NCI-H510A (cell line): ENCODE data around the gene FGFRL1.
"Not testable (repeated sequence)": the region's sequence is repeated elsewhere in the genome, so short reads cannot be mapped to it uniquely, and the experiment has no call there.

Source experiments
- DNase-seq: peaks from one replicate; lab custom pipeline; 2025; lab: John Stamatoyannopoulos, UW

The FGFRL1 gene

DNA sequence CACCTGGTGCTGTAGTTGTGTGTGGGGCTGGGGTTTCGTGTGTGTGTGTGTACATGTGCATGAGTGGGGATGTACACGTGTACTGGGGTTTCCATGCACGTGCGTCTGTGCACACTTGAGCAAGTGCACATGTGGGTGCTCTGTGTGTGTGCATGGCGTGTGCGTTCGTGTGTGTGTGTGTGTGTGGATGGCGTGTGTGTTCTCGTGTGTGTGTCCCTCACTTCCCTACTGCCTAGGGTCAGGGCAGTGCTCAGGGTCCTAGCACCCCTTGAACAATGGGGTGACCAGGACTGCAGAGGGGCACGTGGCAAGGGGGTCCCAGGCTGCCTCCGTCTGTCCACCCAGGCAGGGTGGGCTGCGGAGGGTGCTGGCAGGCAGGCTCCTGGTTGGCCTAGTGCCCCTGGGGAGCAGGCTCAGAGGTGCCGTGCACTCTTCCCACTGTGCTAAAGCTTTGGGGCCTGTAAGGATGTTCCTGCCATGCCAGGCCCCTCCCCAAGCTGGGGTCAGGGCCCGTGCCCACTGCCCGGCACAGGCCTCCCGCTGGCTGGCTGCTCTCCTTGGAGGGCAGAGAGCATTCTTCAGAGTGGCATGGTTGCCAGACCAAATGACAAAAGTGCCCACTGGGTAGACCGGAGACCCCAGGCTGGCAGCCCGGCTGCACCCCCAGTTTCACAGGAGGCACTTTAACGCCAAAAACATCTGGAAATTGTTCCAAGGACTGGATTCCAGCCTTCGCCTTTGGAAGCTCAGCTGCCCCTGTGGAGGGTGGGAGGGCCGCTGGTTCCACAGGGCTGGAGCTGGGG lies 29.1 kb downstream of the FGFRL1 start:
- DNase-seq = no peak

DNA sequence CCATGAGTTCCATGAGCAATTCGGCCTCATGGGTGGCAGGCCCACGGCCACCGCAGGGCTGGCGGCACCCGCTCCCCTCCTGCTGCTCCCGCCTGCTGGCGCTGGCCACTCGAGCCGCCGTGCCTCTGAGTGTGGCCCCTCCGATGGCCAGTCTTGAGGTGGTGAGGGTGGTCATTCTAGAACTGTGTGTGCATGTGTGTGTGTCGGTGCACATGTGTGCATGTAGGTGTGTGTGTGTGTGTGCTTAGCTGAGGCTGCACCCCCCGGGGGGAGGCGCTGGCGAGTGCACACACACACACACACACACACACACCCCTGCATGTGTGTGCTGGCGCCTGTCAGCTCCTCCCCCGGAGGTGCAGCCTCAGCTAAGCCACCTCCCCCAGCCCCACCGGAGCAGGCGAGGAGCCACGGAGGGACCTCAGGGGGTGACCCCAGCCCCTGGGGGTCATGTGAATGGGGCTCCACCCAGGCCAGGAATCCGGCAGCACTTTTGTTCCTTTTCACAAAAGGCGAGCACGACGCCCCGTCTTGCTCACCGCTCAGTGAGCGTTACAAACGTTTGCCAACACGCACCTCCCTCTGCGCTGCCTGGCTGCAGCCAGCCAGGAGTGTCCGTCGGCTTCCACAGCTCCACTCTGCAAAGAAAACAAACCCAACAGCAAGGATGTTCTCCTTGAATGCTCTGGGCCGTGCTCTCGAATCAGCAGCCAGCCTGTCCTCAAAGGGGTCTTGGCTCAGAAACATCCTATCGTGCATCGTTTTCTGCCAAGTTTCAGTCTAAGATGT lies 29.9 kb downstream of the FGFRL1 start:
- DNase-seq = no peak

DNA sequence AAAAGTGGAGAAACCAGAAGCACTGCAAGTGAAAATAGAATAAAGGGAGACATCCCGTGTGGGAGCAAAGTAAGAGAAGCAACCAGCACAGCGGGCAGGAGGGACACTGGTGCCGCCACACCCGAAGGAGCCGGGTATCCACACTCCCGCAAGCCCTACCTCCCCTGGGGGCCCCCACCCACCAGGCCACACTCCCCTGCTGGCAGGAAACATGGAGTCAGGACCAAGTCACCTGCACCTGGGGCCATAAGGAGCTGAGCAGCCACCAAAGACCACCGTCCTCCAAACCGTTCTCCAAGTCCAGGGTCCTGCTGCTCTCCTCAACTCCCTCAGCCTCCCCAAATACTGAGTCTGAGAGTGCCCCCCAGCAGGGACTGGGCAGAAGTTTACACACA lies 30.5 kb downstream of the FGFRL1 start:
- DNase-seq = no peak

DNA sequence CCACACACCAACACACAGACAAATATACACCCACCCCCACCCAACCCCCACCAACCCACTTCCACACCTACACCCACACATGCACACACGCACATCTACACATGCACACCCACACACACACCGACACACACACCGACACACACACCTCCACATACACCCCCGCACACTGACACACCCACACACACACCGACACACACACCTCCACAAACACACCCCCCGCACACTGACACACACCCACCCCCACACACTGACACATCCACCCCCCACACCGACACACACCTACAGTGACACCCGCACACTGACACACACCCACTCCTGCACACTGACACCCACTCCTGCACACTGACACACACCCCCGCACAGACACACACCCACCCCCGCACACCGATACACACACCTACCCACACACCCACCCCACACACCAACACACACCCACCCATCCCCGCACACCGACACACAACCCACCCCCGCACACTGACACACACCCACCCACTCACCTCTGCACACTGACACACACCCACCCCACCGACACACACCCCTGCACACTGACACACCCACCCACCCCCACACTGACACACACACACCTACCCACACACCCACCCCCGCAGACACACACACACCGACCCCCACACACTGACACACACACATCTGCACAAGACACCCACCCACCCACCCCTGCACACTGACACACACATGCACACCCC lies 31.1 kb downstream of the FGFRL1 start:
- DNase-seq = no peak

DNA sequence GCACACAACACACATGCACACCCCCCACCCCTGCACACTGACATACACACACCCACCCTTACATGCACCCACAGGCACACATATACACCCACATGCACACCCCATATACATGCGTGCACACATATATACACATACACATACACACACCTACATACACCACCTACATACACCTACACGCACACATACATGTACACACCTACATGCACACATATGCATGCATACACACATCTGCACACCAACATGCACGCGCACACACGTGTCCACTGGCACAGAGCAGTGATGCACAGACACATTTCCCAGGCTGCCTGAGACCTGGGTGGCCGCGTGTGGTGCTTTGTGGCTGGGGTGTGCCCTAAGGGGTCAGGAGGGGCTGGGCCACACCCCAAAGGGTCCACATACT lies 31.7 kb downstream of the FGFRL1 start:
- no peak for DNase-seq

DNA sequence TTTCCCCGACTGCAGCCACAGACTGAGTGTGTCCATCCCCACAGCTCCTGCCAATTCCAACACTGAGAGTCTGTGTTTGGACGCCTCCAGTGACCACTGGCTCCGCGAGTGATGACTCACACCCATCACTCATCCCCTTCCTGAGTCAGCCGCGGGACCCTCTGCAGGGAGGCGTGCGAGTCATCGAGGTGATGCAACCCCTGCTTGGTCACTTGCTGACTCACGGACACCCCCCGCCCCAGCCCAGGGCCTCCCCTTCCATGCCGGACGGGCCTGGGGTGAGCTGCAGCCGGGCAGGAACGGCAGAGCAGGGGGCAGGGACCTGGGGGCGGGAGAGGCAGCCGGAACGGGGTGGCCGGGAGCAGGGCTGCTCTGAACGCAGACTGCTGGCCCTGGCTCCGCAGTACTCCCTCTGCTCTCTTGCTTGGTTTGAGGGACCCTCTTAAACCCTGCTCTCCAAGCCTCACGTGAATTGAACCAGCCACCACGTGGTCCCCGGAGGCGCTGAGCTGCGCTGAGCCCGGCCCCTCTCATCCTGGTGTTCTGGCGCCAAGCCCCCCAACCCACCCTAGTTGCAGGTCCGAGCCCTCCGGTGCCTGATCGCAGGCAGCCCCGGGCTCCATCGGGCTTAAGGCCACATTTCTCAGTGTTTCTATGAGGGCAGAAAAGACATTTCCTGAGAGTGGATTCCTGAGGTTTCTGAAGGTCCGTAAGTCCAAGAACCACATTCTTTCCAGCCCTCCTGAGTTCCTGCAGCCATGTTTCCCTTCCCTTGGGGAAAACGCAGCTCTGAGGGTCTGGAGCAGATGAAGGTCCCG lies 32.4 kb downstream of the FGFRL1 start:
- DNase-seq = no peak

DNA sequence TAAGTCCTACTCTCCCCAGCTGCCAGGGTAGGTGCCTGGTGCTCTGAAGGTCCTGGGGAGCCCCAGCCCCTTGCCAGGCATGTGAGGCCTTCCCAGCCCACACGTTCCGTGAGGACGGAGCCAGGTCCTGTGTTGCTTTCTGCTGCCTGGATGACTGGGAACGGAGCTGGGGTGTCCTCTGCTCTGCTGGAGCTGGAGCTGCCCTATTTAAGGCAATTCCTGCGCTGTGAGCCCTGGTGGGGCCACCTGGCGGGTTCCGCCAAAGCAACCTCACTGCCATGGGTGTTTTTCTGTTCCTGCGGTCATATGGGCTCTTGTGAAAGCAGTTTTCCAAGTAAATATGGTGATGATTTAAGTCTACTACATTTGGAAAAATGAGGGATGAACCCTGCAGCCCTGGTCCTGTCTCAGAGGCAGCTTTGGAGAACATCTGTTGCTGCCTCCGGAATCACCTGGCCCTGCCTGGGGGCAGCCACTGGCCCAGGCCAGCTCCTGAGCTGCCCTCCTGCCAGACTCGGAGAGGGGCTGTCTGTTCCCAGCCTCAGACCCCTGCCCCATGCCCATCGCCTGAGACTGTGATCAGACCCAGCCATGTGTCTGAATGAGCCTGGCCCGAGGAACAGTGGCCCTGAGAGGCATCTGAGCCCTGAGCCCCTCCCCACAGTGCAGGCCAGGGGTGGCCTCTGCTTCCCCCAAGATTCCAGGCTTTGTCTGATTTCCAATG lies 33.2 kb downstream of the FGFRL1 start:
- no peak for DNase-seq

DNA sequence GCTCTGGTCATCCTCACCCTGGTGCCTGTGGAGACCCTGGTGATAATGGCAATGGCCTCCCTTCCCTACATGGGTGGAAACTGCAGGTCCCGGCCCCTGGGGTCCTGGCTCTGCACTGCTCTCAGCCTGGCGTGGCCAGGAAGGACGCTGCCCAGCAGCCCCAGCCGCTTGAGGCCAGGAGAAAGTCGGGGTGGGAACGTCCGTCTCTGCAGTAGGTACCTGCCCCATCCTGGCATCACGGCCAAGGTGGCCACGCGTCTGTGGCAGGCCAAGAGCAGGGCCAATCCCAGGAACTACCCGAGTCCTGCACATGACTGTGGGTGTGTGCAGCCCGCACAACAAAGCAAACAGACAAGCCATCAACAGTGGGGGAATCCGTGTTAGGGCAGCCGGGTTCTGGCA lies 33.8 kb downstream of the FGFRL1 start:
- no peak for DNase-seq

DNA sequence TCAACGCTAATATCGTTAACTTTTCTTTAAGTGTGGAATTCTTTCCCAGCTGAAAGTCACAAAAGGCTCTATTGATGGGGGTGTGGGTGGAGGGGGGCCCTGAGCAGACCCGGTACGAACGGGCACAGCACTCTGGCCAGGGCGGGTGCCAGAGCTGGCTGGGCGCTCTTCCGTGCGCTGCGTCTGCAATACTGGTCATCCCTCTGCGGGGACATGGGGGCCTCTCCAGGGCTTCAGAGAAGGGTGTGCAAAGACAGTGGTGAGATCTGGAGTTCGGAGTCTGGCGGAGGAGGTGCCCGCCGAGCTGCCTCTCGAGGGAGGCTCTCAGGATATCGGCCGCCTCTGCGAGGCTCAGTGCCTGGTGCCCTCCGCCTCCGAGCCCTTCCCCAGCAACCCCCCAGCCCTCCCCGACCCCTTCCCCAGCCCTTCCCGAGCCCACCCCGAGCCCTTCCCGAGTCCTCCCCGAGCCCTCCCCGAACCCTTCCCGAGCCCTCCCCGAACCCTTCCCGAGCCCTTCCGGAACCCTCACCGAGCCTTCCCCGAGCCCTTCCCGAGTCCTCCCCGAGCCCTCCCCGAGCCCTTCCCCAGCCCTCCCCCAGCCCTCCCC lies 34.3 kb downstream of the FGFRL1 start:
- DNase-seq = no peak

DNA sequence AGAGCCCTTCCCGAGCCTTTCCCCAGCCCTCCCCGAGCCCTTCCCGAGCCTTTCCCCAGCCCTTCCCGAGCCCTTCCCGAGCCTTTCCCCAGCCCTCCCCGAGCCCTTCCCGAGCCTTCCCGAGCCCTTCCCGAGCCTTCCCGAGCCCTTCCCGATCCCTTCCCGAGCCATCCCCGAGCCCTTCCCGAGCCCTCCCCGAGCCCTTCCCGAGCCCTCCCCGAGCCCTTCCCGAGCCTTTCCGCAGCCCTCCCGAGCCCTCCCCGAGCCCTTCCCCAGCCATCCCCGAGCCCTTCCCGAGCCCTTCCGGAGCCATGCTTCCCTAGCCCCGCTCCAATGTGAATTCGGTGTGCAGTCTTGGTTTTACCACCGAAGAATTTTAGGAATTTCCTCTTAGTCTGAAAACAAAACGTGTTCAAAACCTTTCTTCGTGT lies 35.2 kb downstream of the FGFRL1 start:
- DNase-seq = not testable (repeated sequence)

DNA sequence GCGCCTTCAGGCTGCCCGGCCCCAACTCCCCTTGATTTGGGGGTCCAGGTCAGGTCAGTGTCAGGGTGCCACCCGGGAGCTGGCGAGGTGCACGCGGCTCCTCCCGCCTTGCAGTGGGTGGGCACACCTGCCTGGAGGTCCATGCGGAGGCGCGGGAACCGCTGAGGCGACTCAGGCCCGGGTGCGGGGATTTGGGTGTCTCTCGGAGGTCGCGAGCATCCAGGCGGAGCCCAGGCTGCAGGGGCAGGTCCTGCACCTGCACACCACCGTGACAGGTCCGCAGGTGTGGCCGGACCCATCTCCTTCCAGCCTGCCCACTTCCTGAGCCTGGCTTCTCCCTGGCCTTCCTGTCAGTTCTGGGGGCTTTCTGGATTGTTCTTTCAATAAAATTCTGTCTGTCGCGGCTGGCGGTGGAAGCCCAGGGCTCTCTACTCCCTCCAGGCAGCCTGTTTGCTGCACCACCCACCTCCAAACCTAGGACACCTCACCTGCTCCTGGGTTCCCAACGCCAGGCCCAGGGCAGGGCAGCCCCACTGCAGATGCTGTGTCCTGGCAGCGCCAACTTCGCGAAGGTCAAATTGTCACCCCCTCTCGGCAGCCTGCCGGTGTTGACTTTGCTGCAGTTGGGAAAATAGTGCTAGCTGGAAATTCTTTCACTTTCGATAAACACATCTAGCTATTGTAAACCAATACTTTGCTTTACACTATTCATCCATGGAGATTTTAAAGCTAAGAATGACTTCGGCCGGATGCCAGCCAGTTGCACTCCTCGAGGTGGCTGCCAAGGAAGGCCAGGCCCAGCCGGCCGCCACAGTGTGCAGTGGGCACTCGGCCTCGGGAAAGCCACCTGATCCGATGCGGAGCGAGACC lies 35.9 kb downstream of the FGFRL1 start:
- no peak for DNase-seq

DNA sequence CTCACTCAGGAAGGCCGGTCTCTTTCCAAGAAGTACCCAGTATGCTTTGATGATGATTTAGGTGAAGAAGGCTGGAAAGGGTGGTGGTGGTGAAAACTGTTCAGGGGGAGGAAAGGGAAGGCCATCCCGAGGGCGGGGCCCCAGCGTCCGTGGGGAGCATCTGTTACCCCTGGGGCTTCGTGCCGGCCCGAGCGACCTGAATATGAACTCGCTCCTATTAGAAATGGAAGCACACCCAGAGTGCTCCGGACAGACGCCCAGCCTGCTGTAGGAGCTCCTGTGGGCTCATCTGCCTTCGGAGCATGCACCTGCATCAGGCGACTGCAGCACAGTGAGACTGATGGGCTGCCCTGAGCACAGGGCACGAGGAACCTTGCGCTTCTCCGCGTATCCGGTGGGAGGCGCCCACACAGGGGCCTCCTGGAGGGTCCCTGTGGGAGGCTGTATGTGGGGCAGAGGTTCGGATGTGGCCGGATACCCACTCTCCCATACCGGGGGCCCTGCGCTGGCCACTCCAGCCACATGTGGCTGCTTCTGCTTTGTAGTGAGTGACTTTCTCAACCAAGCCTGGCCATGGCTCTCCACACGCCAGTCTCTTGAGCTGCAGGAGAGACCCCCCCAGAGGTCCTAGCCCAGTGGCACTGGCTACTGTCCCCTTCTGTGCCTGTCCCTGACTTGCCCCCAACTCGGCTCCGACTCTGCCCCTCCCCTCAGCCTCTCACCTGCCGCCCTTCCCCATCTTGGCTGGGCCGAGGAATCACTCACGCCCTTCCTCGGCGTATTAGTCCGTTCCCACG lies 36.7 kb downstream of the FGFRL1 start:
- DNase-seq = no peak

DNA sequence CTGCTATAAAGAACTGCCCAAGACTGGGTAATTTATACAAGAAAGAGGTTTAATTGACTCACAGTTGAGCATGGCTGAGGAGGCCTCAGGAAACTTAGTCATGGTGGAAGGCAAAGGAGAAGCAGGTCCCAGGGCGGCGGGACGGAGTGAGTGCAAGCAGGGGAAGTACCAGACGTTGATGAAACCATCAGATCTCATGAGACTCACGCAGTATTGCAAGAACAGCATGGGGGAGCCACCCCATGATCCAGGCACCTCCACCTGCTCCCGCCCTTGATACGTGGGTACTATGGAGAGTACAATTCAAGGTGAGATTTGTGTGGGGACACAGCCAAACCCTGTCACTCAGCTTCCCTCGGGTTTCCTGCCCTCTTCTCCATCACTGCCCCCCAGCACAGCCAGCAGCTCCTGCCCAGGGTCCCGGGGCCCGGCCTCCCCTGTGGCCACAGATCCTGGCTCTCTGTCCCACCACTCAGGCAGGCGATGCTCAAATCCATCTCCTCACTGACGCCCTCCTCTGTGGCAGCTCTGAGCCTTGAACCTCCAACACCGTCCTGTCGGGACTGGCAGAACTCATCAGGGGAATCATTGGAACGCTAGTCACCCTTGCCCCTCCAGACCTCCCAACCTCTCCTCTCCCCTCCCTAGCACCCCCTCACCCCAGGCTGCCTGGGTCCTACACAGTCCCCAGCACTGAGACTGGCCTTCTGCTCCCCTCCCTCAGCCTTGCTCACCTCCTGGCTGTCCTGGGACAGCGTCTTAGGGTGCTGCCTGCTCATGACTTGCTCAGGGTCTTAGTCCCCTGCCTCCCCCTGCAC lies 37.6 kb downstream of the FGFRL1 start:
- no peak for DNase-seq

DNA sequence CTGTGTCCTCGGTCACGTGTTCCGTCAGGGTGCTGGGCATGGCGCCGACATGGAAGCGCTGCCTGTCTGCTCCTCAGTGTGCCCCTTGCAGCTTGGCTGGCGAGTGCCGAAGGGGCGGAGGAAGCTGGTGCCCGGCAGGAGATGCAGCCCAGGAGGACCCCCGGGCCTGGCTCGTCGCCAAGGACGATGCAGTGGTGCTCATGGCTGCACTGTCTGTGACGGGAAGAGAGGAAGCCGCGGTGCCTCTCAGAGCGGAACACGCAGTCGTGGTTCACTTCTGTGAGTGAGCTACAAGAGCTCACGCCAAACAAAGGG lies 38.1 kb downstream of the FGFRL1 start:
- DNase-seq = no peak

DNA sequence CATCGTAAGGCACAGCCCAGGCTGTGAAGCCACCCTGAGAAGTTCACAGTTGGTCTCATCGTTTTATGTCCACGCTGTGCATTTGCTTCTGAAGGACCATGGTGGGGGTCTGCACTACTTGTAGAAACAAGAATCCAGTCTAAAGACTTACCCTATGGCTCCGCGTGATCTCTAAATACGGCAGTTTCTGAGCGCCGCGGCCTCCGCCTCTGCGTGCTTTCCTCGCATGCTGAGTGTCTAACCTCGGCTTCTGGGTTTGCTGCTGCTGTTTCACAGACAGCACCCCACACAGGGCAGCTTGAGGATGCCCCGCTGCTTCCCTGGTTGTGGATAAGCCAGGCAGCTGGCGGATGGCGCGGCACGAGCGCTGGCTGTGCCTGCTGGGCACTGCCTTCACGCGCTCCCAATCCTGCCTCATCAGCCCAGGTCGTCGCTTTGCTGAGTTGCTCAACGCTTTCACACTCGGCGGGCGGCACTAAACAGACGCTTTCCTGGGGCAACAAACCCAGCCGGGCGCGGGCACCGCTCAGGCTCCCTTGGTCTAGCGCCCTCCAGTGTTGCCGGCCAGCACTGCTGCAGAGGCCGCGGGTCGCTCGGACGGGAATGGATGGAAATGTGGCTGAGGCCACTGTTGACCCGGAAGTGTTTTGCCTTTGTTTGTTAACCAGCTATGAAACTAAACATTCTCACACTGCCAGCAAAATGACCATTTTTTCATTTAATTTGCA lies 39.2 kb downstream of the FGFRL1 start:
- DNase-seq = no peak

DNA sequence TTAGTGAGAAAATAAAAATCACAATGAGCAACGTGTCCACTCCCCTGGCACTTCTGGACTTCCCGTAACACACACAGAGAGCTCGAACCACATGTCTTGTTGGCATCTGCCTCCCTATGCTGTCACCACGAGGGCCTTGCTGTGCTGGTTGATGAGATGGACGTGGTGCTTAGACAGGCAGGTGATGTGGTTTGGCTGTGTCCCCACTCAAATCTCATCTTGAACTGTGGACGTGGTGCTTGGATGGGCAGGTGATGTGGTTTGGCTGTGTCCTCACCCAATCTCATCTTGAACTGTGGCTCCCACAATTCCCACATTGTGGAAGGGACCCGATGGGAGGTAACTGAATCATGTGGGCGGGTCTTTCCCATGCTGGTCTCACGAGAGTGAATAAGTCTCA lies 40.0 kb downstream of the FGFRL1 start:
- DNase-seq = no peak

DNA sequence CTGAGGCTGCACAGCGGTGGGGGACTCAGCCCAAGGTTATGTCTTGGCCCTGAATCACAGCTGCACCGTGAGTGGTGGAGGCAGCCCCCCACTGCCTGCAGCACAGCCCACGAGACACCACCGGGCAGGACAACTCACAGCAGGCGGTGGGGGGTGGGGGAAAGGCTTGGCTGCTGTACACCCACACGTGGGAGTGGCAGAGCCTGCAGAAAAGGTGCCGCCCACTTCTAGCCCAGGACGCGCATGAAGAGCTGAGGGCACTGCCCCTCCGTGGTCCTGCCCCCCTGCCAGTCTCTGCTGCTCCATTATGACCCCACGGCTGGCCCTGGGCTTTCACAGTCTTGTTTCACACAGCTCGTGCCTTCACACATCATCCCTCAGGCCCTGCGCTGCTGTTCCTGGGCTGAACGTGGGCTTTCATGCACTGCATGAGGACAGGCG lies 40.8 kb downstream of the FGFRL1 start:
- DNase-seq = no peak
